HepG2 (cell line): ENCODE results near the gene CXCL17. TPM values are rescaled to one million over a fixed set of nuclear protein-coding genes. Genes with fewer than 3 reads are reported as not detected.

Source experiments
- BCLAF1 ChIP-seq: fragments of 450-650 bp; IDR thresholded peaks from 2 replicates; pipeline ENCODE4 v1.6.1; 2017; ENCODE audit warnings: mild to moderate bottlenecking
- FIP1L1 ChIP-seq: fragments of 200-400 bp; formaldehyde crosslinking; IDR thresholded peaks from 2 replicates; pipeline ENCODE4 v1.6.1; 2018; ENCODE audit warnings: low read depth, mild to moderate bottlenecking, low read length, moderate library complexity, borderline replicate concordance; ENCODE audit not compliant: insufficient read depth
- HBP1 ChIP-seq: IDR thresholded peaks from 2 replicates; pipeline ENCODE4 v1.6.1; 2016; ENCODE audit warnings: low read depth, control low read depth
- IRF2 ChIP-seq: IDR thresholded peaks from 2 replicates; pipeline ENCODE4 v1.6.1; 2018; ENCODE audit warnings: missing genetic modification reagents, missing compliant biosample characterization
- SOX6 ChIP-seq, 2 experiments: fragments of 450-650 bp in 1 of 2; sonication (generic) in 1 of 2; formaldehyde crosslinking in 1 of 2; IDR thresholded peaks; 2 replicates each; pipeline versions ENCODE4 v1.4.0 to v1.6.1; 2017 to 2020; ENCODE audit warnings: antibody characterized with exemption in 1 of 2, mild to moderate bottlenecking in 1 of 2, missing genetic modification reagents in 1 of 2
- ZMYM3 ChIP-seq: sonication (generic); formaldehyde crosslinking; IDR thresholded peaks from 2 replicates; pipeline ENCODE4 v1.5.1; 2020; ENCODE audit warnings: mild to moderate bottlenecking, missing genetic modification reagents
- ZNF101 ChIP-seq: sonication (generic); formaldehyde crosslinking; IDR thresholded peaks from 2 replicates; pipeline ENCODE4 v1.4.0; 2020; ENCODE audit warnings: mild to moderate bottlenecking, low read depth, missing genetic modification reagents, borderline replicate concordance
- ZNF33A ChIP-seq: sonication (generic); formaldehyde crosslinking; IDR thresholded peaks from 2 replicates; pipeline ENCODE4 v1.5.1; 2020; ENCODE audit warnings: missing genetic modification reagents, mild to moderate bottlenecking, moderate library complexity, borderline replicate concordance
- ZNF556 ChIP-seq: sonication (generic); formaldehyde crosslinking; IDR thresholded peaks from 2 replicates; pipeline ENCODE4 v1.4.0; 2020; ENCODE audit warnings: mild to moderate bottlenecking, missing genetic modification reagents, borderline replicate concordance
- ZNF574 ChIP-seq: sonication (generic); formaldehyde crosslinking; IDR thresholded peaks from 2 replicates; pipeline ENCODE4 v1.4.0; 2020; ENCODE audit warnings: missing genetic modification reagents
- ZNF770 ChIP-seq: sonication (generic); formaldehyde crosslinking; IDR thresholded peaks from 2 replicates; pipeline ENCODE4 v1.5.0; 2020; ENCODE audit warnings: mild to moderate bottlenecking, missing genetic modification reagents
- ZUFSP ChIP-seq: sonication (generic); formaldehyde crosslinking; IDR thresholded peaks from 2 replicates; pipeline ENCODE4 v1.9.0; 2021; ENCODE audit warnings: missing genetic modification reagents, mild to moderate bottlenecking, borderline replicate concordance
- polyA plus RNA-seq, 8 experiments: library from polyadenylated mRNA; depleted of rRNA in 3 of 8; stranded (reverse) in 7 of 8; unstranded in 1 of 8; fragments of >200 nt; fragmentation: Illumina TruSeq in 4 of 8; extraction: Trizol in 4 of 8; gene quantifications; 2 replicates each; pipeline versions ENCODE4 v1.2.1 to v1.2.3, GENCODE V29; 2011 to 2016; ENCODE audit warnings: low read depth in 4 of 8, missing spikeins in 1 of 8, mixed read lengths in 1 of 8; ENCODE audit not compliant: insufficient read depth in 1 of 8
- total RNA-seq, 5 experiments: library from RNA; depleted of rRNA; stranded (reverse); fragments of >200 nt; fragmentation: Illumina TruSeq; extraction: Trizol; gene quantifications; 2 replicates each; pipeline ENCODE4 v1.2.3, GENCODE V29; 2016; ENCODE audit warnings: low read depth in 1 of 5

CXCL17 gene
- total and polyA plus RNA-seq, 2 of the 13 experiments (the other 11 are each of a cell fraction or from before 2014, with no cell fraction given), result 0.12 TPM; not detected in 1

- no peak for TF ChIP-seq IRF2 (CRISPR knock-in tag)
- no peak for TF ChIP-seq BCLAF1
- no peak for TF ChIP-seq ZMYM3
- peak; percentile 61; the same call in 1 of the 2 replicates for TF ChIP-seq HBP1 (CRISPR knock-in tag)
- no peak for TF ChIP-seq ZUFSP
- TF ChIP-seq ZNF101 (CRISPR knock-in tag), result 0 out of 2 replicates have a peak, but pooled peaks have one; percentile 45
- TF ChIP-seq ZNF556, result peak; percentile 26; the same call in 1 of the 2 replicates
- no peak for TF ChIP-seq FIP1L1
- TF ChIP-seq SOX6 (IDR thresholded peaks at IDR 0.05), result no peak
- TF ChIP-seq SOX6 (CRISPR knock-in tag; IDR thresholded peaks at IDR 0.05), result no peak
- TF ChIP-seq ZNF574, result peak; percentile 83
- TF ChIP-seq ZNF33A (CRISPR knock-in tag), result no peak
- peak; percentile 21; the same call in 1 of the 2 replicates for TF ChIP-seq ZNF770 (CRISPR knock-in tag)
These were observed 55.6 kb downstream of the CXCL17 start (continued) for GRCh38 chr19:42386974-42387707.
